ENCODE results near the gene SHISA3.

SHISA3 gene

GRCh38 chr4:42391981-42392380 lies 5.3 kb upstream of the SHISA3 start:
- DNase-seq (ENCODE audit: low spot score) = no peak

GRCh38 chr4:42392436-42392835 lies 4.9 kb upstream of the SHISA3 start:
- DNase-seq (ENCODE audit: low spot score) = no peak

- no peak for DNase-seq (ENCODE audit: low spot score)
Observed at GRCh38 chr4:42395595-42395994, 1.7 kb upstream of the SHISA3 start.

DNA sequence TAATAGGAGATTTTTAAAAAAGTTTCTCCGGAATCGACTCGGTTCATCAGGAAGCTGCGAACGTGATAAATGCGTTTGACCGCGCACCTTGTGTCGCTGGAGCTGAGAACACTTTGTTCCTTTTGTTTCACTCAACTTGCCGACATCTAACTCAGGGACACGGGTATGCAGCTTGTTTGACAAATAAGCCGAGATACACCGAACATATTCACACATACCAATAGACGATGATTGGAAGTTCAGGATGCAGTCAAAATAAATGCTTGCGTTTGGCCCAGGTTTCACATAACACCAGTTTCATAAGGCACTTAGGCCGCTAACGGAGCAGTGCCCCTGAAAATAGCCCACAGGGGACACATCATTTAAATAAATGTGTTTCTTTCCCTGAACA lies 932 bp upstream of the SHISA3 start:
- DNase-seq (ENCODE audit: low spot score) = no peak

- DNase-seq (ENCODE audit: low spot score) = no peak
Observed at GRCh38 chr4:42397635-42398170, 415 bp downstream of the SHISA3 start.

DNA sequence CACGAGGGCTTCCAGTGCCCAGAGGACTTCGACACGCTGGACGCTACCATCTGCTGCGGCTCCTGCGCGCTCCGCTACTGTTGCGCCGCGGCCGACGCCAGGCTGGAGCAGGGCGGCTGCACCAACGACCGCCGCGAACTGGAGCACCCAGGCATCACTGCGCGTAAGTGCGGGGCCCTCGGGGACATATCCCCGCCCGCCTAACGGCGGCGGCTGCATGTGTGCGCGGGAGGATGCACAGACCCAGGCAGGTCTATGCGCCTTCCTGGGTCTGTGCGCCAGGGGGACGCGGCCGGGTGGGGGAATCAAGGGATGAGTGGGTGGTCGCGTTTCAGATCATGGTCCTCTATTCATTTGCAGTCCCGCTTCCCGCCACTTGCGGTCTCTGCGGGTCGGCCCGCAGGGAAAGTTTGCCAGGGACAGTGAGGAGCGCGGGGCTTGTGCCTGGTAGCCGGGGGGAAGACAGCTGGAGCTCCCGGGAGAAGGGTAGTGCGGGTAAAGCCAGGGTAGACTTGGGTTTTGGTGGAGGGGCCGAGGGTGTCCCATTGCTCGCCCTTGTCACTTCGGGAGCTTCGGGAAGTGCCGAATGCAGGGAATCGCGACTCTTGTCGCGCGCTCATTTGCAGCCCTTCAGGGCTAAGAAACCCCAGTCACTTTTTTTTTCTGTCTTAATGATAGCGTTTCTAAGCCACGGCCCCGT lies 1.0 kb downstream of the SHISA3 start:
- peak; percentile 17 for DNase-seq (ENCODE audit: low spot score)

GRCh38 chr4:42398871-42399331 lies 1.6 kb downstream of the SHISA3 start:
- no peak for DNase-seq (ENCODE audit: low spot score)

DNA sequence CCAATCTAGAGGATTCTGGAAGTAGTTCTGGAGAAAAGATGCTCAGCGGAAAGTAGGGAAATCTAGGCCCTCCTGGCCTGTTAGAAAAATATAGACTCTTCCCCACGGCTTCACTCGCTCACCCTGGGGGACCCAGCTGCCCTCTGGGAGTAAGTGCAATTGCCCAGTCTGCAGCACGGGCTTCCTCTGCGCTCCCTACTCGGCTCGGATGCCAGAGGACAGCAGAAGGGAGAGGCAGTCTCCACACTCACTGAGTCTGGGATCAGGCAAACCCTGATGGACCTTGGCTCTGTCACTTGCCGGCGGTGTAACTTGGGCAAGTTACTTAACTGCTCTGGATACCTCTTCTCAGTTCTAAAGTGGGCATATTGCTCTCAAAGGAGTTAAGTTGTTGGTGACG lies 2.1 kb downstream of the SHISA3 start:
- DNase-seq (ENCODE audit: low spot score) = no peak

DNA sequence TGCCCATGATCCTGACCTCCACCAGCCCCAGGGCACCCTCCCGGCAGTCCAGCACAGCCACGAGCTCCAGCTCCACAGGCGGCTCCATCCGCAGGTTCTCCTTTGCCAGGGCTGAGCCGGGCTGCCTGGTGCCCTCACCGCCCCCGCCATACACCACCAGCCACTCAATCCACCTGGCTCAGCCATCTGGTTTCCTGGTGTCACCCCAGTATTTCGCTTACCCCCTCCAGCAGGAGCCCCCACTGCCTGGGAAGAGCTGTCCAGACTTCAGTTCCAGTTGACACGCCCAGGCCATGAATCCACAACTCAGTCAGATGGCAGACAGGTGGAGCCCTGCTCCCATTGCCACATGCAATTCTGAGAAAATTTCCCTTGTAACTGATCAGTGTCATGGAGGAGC lies 3.9 kb downstream of the SHISA3 start:
- DNase-seq (ENCODE audit: low spot score) = no peak

- no peak for DNase-seq (ENCODE audit: low spot score)
Observed at GRCh38 chr4:42404001-42404400, 6.7 kb downstream of the SHISA3 start.

DNA sequence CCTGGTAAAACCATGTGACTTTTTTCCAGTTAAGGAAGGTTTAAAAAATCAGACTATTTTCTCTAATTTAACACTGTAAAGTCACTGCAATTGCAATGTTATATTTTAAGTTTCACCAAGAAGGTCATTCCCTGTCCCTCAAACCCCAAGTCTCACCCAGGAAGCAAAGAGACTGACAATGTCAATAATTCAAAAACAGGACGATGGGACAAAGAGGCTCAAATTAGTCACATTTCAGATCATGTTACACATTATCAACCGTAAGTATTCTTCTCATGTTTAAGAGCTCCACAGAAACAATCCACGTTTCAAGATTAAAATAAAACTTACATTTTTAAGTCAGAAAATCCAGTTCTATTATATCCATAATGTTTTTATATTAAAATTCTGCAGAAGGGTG lies 13.2 kb downstream of the SHISA3 start:
- DNase-seq (ENCODE audit: low spot score) = no peak

DNA sequence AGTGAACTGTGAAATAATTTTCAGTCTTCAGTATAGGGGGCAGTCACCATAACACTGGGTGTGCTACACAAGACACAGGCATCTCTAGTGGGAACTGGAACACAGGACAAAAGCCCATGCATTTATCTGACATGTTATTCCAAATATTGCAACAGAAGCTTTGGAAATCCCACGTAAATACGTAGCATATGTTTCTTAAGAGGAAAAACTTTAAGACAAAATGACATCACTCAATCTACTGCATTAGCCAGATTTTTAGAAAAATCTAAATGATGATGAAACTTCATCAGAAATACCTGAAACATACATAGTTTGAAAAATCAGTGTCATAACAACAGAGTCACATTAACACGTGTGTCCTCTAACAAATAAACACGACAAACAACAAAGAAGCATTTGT lies 14.5 kb downstream of the SHISA3 start:
- DNase-seq (ENCODE audit: low spot score) = no peak

DNA sequence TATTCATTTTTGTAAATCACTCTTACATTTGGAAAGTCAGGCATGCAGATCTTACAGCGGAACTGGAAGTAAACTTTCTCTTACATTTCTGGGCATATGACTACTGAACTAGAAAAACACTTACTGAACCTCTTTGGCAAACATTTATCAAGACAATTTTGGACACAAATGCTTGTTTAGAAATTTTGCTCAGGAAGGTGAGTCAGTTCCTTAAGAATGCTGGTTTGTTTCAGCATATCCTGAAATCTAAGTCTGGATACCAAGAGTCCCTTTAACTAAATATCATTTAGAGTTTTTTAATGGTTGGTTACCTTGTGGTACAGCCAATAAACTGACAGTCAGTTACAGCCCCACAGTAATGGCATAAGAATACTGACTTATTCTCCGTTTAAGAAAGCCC lies 15.0 kb downstream of the SHISA3 start:
- DNase-seq (ENCODE audit: low spot score) = no peak

DNA sequence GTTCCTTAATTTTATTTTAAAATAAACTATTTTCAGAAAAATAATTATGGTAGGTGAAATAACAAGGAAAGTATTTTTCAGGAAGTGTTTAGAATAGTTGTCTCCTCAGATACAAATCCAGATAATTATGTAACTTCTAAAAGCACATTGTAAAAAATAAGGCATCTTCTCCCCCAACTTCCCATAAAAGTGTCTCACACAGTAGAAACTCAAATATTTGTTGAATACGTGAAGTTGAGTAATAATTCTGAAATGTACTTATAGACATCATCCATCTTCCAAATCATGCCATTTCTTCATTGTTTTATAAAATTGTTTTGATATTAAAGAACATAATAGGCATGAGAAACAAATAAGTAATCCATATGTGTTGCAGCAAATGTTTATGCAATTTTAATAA lies 18.0 kb downstream of the SHISA3 start:
- no peak for DNase-seq (ENCODE audit: low spot score)

- no peak for DNase-seq (ENCODE audit: low spot score)
Observed at GRCh38 chr4:42416017-42416416, 18.7 kb downstream of the SHISA3 start.

DNA sequence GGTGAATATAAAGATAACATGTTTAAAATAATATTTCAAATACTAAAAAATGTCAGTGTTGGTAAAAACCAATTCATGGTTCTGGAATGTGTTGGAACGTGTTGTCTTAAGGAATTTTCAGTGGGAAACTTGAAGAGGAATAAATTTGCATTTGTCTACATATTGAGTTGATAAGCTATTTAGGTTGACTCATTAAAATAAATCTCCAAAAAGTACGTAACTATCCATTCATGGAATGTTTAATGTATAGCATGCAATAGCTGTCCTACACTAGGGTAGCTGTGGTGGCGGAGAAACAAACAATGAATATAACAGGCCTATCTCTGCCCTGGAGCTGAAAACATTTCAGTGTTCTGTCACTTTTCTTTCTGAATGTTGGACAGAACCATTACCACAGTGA lies 20.3 kb downstream of the SHISA3 start:
- no peak for DNase-seq (ENCODE audit: low spot score)

DNA sequence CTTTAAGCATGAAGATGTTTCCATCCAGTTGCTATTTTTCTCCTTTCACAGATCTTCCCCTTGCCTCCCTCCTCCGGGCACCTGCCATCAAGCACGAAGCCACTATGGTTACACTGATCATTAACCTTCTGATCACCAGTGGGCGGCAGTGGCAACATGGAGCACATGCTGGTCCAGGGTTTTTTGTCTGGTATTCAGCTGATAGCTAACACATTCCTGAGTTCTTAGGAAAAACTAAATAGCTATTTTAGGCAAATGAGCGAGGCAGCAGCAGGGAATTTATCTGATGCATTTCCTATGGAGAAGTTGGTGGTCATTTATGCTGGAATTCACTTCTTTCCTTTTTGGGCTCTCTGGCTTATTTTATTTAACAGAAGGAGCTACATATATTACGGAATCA lies 22.9 kb downstream of the SHISA3 start:
- no peak for DNase-seq (ENCODE audit: low spot score)

GRCh38 chr4:42425146-42426065 lies 28.1 kb downstream of the SHISA3 start:
- DNase-seq (ENCODE audit: low spot score) = no peak

- DNase-seq (ENCODE audit: low spot score) = no peak
Observed at GRCh38 chr4:42428036-42428435, 30.7 kb downstream of the SHISA3 start.

DNA sequence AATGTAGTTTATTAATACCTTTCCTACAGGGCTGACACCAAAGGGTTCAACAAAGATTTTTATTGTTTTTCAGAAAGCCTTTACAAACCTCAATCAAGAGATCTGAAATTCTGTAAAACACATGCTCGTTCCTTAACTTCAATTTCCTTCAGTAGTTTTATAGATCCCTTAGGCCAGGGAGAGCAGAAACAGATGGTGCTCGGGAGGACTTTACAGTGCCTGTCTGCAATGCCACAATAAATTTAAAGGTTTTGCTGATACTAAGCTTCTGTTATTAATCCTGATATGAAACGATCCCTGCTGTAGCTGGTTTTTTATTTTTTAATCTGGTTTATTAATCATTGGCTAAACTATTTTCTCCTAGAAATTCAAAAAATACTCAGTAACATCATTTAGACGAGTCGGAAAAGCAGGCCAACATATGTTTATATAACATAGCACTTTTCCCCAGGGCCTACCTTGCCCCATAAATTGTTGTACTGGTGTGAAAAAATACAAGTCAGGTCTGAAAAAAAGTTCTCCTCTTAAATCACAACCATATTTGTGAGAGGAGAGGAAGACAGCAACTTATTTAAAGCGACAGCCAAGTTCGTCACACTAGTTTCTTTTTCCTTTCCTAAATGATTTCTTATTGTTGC lies 39.8 kb downstream of the SHISA3 start:
- no peak for DNase-seq (ENCODE audit: low spot score)

DNA sequence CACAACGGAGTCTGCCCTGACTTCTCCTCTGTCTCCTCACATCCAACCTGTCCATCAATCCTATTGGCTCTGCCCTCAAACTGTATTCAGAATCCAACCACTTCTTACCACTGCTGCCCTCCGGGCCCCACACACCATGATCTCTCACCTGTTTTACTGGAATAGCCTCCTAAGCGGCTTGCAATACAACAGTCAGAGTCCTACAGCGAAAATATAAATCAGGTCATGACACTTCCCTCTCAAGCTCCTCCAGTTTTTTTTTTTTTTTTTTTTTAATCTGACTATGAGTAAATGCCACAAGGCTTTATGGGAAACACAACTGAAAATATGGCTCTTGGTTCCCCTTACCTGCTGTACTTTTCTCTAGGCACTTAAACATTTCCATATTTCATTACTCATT lies 42.8 kb downstream of the SHISA3 start:
- DNase-seq (ENCODE audit: low spot score) = no peak

DNA sequence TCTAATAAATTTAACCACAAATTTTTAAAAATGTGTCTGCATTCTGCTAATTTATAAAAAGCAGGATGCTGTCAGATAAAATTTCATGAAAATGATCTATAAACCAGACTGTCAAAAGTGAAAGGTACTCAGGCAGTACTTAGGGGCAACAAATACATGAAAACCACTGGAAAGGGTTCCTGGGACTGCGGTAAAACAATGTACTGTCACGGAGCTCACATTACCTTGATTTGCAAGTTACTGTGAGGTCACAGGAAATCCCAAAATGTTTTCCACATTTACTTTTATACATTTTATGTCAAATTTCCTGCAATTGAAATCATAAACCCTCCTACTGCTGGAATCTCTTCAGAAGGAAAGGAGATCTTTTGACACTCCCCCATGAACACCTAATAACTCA lies 45.3 kb downstream of the SHISA3 start:
- no peak for DNase-seq (ENCODE audit: low spot score)

- DNase-seq (ENCODE audit: low spot score) = peak; percentile 6
Observed at GRCh38 chr4:42445038-42445437, 47.8 kb downstream of the SHISA3 start.

Measured in activated CD4-positive, alpha-beta T cell treated with anti-CD3 and anti-CD28 coated beads, Interleukin-2, Interleukin-4, amounts not matched to agents 100 ng/mL and 50 ng/mL, durations not matched to agents 16 hours and 8 hours (primary cell).